WTC11 (cell line): ENCODE data around the gene EXTL1. TPM values are rescaled to one million over a fixed set of nuclear protein-coding genes. Genes with fewer than 3 reads are reported as not detected.

Experiments used
- ATAC-seq: fragments of 200-7000 bp; cut with Tn5 transposase; 2 replicates; pipeline ENCODE4 v1.10.0; 2021; ENCODE audit warnings: mild to moderate bottlenecking, moderate library complexity
- CTCF ChIA-PET: fragments of 300-600 bp; sonication (Branson Sonifier 250); formaldehyde crosslinking; loops from one replicate; lab custom pipeline; 2021; ENCODE audit warnings: antibody characterized with exemption; lab: Charles Lee
- POLR2A ChIA-PET: fragments of 350-600 bp; sonication (Branson Sonifier 250); formaldehyde crosslinking; loops from one replicate; lab custom pipeline; 2021; ENCODE audit warnings: antibody characterized with exemption; lab: Charles Lee
- DNase-seq: peaks from one replicate; pipeline ENCODE4 v3.0.0; 2021; ENCODE audit warnings: low spot score
- H3K27ac Mint-ChIP-seq: 2 replicates; pipeline ENCODE4 v1.8.0; 2021; ENCODE audit warnings: mixed read lengths
- H3K27me3 Mint-ChIP-seq: 2 replicates; pipeline ENCODE4 v1.8.0; 2021; ENCODE audit warnings: low read depth, mild to moderate bottlenecking, moderate library complexity, mixed read lengths
- H3K36me3 Mint-ChIP-seq: 2 replicates; pipeline ENCODE4 v1.8.0; 2021; ENCODE audit warnings: mixed read lengths
- H3K4me1 Mint-ChIP-seq: 2 replicates; pipeline ENCODE4 v1.8.0; 2022; ENCODE audit warnings: mixed read lengths
- H3K4me3 Mint-ChIP-seq: 2 replicates; pipeline ENCODE4 v1.8.0; 2021; ENCODE audit warnings: mild to moderate bottlenecking, moderate library complexity, mixed read lengths
- H3K9me3 Mint-ChIP-seq: 2 replicates; pipeline ENCODE4 v1.8.0; 2021; ENCODE audit warnings: mixed read lengths
- ATF1 ChIP-seq: sonication (generic); formaldehyde crosslinking; IDR thresholded peaks from 2 replicates; pipeline ENCODE4 v1.8.1; 2023; ENCODE audit warnings: mild to moderate bottlenecking, moderate library complexity, missing genetic modification reagents
- ATF3 ChIP-seq: sonication (generic); formaldehyde crosslinking; conservative IDR thresholded peaks from 2 replicates; pipeline ENCODE4 v1.8.1; 2022; ENCODE audit warnings: mild to moderate bottlenecking, missing genetic modification reagents
- CBFB ChIP-seq: sonication (generic); formaldehyde crosslinking; IDR thresholded peaks from 2 replicates; pipeline ENCODE4 v1.8.1; 2022; ENCODE audit warnings: mild to moderate bottlenecking, low read depth, missing genetic modification reagents
- CTCF ChIP-seq: fragments of 200-600 bp; IDR thresholded peaks from 2 replicates; pipeline ENCODE4 v1.8.0; 2022; ENCODE audit warnings: antibody characterized with exemption
- ERG ChIP-seq: fragments of 250-450 bp; sonication (Bioruptor Pico); IDR thresholded peaks from 2 replicates; pipeline ENCODE4 v1.8.0; 2021; ENCODE audit warnings: mild to moderate bottlenecking
- NFYB ChIP-seq: sonication (generic); formaldehyde crosslinking; conservative IDR thresholded peaks from 2 replicates; pipeline ENCODE4 v1.8.0; 2022; ENCODE audit warnings: low read depth, missing genetic modification reagents
- NR2C2 ChIP-seq: sonication (generic); formaldehyde crosslinking; IDR thresholded peaks from 2 replicates; pipeline ENCODE4 v1.8.0; 2022; ENCODE audit warnings: mild to moderate bottlenecking, missing genetic modification reagents
- SOX15 ChIP-seq: fragments of 250-450 bp; sonication (Bioruptor Pico); IDR thresholded peaks from 2 replicates; pipeline ENCODE4 v1.9.0; 2021; ENCODE audit warnings: mild to moderate bottlenecking
- SP1 ChIP-seq: sonication (generic); formaldehyde crosslinking; conservative IDR thresholded peaks from 2 replicates; pipeline ENCODE4 v1.8.1; 2022; ENCODE audit warnings: missing genetic modification reagents
- TP53 ChIP-seq: sonication (generic); formaldehyde crosslinking; IDR thresholded peaks from 2 replicates; pipeline ENCODE4 v1.8.1; 2023; ENCODE audit warnings: mild to moderate bottlenecking, missing genetic modification reagents
- USF1 ChIP-seq: sonication (generic); formaldehyde crosslinking; IDR thresholded peaks from 2 replicates; pipeline ENCODE4 v1.8.0; 2022; ENCODE audit warnings: mild to moderate bottlenecking, missing genetic modification reagents
- USF2 ChIP-seq: sonication (generic); formaldehyde crosslinking; IDR thresholded peaks from 2 replicates; pipeline ENCODE4 v1.8.1; 2023; ENCODE audit warnings: mild to moderate bottlenecking, missing genetic modification reagents, moderate library complexity
- ZNF263 ChIP-seq: sonication (generic); formaldehyde crosslinking; IDR thresholded peaks from 2 replicates; pipeline ENCODE4 v1.8.1; 2022; ENCODE audit warnings: low read depth, mild to moderate bottlenecking, moderate library complexity, missing genetic modification reagents
- ZNF423 ChIP-seq: fragments of 250-450 bp; sonication (Bioruptor Pico); IDR thresholded peaks from 2 replicates; pipeline ENCODE4 v2.1.2; 2022; ENCODE audit warnings: mild to moderate bottlenecking, moderate library complexity
- ZSCAN18 ChIP-seq: fragments of 250-450 bp; sonication (Bioruptor Pico); IDR thresholded peaks from 2 replicates; pipeline ENCODE4 v2.1.2; 2022; ENCODE audit warnings: mild to moderate bottlenecking, moderate library complexity
- total RNA-seq: library from RNA; stranded (reverse); gene quantifications from 3 replicates; pipeline ENCODE4 v1.2.3, GENCODE V29; 2021
- TF ChIP-seq, protein P1 (sequence below): sonication (generic); formaldehyde crosslinking; IDR thresholded peaks from 2 replicates; pipeline ENCODE4 v1.8.1; 2023; ENCODE audit warnings: mild to moderate bottlenecking, missing genetic modification reagents, borderline replicate concordance
- TF ChIP-seq, protein P2 (sequence below): sonication (generic); formaldehyde crosslinking; IDR thresholded peaks from 2 replicates; pipeline ENCODE4 v1.8.1; 2022; ENCODE audit warnings: mild to moderate bottlenecking, missing genetic modification reagents, moderate library complexity, borderline replicate concordance
- TF ChIP-seq, protein P3 (sequence below): sonication (generic); formaldehyde crosslinking; conservative IDR thresholded peaks from 2 replicates; pipeline ENCODE4 v1.8.1; 2023; ENCODE audit warnings: mild to moderate bottlenecking, low read depth, missing genetic modification reagents, moderate library complexity

Gene EXTL1
- total RNA-seq, 1 experiment from 2014 or later = 2.1 TPM

DNA sequence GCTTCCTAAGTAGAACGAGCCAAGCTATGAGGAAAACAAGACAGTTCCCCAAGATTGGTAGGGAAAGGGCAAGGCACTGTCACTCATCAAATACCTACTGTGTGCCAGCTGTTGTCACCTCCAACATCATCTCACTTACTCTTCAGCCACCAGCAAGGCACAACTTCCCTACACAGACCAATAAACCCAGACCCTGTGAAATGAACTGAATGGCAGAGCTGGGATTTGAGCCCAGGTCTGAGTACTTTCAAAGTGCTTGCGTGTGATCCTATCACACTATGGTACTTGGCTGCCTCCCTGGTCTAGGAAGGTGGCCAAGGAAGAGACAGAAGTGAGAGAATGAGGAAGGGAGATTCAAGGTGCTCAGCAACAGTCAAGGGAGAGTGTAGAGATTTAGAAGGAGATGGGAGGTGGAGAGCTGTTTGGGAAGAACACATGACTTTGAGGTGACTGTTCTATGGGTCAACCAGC, 62.6 kb downstream of the EXTL1 start (continued):
- no peak for TF ChIP-seq USF2 (CRISPR knock-in tag)
- TF ChIP-seq ERG (CRISPR knock-in tag) = no peak
- no peak for TF ChIP-seq ATF3 (CRISPR knock-in tag)
- TF ChIP-seq, protein P1, sequence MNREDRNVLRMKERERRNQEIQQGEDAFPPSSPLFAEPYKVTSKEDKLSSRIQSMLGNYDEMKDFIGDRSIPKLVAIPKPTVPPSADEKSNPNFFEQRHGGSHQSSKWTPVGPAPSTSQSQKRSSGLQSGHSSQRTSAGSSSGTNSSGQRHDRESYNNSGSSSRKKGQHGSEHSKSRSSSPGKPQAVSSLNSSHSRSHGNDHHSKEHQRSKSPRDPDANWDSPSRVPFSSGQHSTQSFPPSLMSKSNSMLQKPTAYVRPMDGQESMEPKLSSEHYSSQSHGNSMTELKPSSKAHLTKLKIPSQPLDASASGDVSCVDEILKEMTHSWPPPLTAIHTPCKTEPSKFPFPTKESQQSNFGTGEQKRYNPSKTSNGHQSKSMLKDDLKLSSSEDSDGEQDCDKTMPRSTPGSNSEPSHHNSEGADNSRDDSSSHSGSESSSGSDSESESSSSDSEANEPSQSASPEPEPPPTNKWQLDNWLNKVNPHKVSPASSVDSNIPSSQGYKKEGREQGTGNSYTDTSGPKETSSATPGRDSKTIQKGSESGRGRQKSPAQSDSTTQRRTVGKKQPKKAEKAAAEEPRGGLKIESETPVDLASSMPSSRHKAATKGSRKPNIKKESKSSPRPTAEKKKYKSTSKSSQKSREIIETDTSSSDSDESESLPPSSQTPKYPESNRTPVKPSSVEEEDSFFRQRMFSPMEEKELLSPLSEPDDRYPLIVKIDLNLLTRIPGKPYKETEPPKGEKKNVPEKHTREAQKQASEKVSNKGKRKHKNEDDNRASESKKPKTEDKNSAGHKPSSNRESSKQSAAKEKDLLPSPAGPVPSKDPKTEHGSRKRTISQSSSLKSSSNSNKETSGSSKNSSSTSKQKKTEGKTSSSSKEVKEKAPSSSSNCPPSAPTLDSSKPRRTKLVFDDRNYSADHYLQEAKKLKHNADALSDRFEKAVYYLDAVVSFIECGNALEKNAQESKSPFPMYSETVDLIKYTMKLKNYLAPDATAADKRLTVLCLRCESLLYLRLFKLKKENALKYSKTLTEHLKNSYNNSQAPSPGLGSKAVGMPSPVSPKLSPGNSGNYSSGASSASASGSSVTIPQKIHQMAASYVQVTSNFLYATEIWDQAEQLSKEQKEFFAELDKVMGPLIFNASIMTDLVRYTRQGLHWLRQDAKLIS (CRISPR knock-in tag) = no peak
- TF ChIP-seq, protein P2, sequence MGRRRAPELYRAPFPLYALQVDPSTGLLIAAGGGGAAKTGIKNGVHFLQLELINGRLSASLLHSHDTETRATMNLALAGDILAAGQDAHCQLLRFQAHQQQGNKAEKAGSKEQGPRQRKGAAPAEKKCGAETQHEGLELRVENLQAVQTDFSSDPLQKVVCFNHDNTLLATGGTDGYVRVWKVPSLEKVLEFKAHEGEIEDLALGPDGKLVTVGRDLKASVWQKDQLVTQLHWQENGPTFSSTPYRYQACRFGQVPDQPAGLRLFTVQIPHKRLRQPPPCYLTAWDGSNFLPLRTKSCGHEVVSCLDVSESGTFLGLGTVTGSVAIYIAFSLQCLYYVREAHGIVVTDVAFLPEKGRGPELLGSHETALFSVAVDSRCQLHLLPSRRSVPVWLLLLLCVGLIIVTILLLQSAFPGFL (CRISPR knock-in tag) = no peak
- TF ChIP-seq, all 79 proteins: peak for 0

DNA sequence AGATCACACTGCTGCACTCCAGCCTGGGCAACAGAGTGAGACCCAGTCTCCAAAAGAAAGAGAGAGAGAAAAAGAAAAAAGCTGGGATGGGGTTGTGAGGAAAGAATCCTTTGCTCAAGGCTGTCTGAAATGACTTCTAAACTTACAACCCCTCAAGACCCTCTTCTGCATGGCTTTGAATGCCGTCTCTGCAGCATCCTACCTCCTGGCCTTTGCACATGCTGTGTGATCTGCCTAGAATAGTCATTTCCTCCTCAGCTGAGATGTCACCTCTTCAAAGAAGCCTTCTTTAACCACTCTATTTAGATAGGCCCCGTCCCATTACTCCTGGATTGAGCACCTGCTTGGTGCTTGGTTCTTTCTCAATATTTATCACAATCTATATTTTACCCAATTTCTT, 63.3 kb downstream of the EXTL1 start:
- no peak for ATAC-seq
- Mint-ChIP-seq H3K4me1 (no peaks in the 10 kb centered on the region), H3K27me3 (peaks cover 3% of the 10 kb centered on the region), H3K4me3 (no peak overlapping the region), H3K36me3 (no peaks in the 10 kb centered on the region), H3K9me3 (no peaks in the 10 kb centered on the region), H3K27ac (no peak overlapping the region)
- POLR2A ChIA-PET = no interaction called here
- no peak for DNase-seq
- CTCF ChIA-PET = interaction anchor here (2.2 to 2.5 kb wide), 2 partner anchors 20 to 60 kb away, joined by 7 to 10 read pairs; no protein-coding TSS in a partner anchor
- TF ChIP-seq ATF1 (CRISPR knock-in tag) (no peak), SP1 (CRISPR knock-in tag) (no peak), NFYB (no peak), ERG (CRISPR knock-in tag) (no peak), CBFB (no peak), NR2C2 (CRISPR knock-in tag) (no peak), CTCF (no peak), ZSCAN18 (CRISPR knock-in tag) (no peak), USF1 (no peak), ZNF263 (CRISPR knock-in tag) (no peak), ZNF423 (CRISPR knock-in tag) (no peak), SOX15 (CRISPR knock-in tag) (no peak), USF2 (CRISPR knock-in tag) (no peak), TP53 (CRISPR knock-in tag) (no peak)
- TF ChIP-seq, protein P3, sequence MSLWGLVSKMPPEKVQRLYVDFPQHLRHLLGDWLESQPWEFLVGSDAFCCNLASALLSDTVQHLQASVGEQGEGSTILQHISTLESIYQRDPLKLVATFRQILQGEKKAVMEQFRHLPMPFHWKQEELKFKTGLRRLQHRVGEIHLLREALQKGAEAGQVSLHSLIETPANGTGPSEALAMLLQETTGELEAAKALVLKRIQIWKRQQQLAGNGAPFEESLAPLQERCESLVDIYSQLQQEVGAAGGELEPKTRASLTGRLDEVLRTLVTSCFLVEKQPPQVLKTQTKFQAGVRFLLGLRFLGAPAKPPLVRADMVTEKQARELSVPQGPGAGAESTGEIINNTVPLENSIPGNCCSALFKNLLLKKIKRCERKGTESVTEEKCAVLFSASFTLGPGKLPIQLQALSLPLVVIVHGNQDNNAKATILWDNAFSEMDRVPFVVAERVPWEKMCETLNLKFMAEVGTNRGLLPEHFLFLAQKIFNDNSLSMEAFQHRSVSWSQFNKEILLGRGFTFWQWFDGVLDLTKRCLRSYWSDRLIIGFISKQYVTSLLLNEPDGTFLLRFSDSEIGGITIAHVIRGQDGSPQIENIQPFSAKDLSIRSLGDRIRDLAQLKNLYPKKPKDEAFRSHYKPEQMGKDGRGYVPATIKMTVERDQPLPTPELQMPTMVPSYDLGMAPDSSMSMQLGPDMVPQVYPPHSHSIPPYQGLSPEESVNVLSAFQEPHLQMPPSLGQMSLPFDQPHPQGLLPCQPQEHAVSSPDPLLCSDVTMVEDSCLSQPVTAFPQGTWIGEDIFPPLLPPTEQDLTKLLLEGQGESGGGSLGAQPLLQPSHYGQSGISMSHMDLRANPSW (CRISPR knock-in tag) = no peak
